HepG2 (cell line): ENCODE measurements around the gene TMEM258. TPM values are rescaled to one million over a fixed set of nuclear protein-coding genes. Genes with fewer than 3 reads are reported as not detected.

Experiments used
- AKAP8 ChIP-seq: sonication (generic); formaldehyde crosslinking; IDR thresholded peaks from 2 replicates; pipeline ENCODE4 v1.5.1; 2020; ENCODE audit warnings: mild to moderate bottlenecking, missing genetic modification reagents
- ARID3A ChIP-seq: IDR thresholded peaks from 2 replicates; pipeline ENCODE4 v1.6.1; 2012; ENCODE audit warnings: low read depth, low read length, improper control_type of control experiment
- ARID5B ChIP-seq: IDR thresholded peaks from 2 replicates; pipeline ENCODE4 v1.4.0; 2020; ENCODE audit warnings: mild to moderate bottlenecking, missing genetic modification reagents
- ATF3 ChIP-seq: sonication (generic); formaldehyde crosslinking; IDR thresholded peaks from 2 replicates; pipeline ENCODE4 v1.4.0; 2020; ENCODE audit warnings: missing genetic modification reagents
- BRF2 ChIP-seq: sonication (generic); formaldehyde crosslinking; IDR thresholded peaks from 2 replicates; pipeline ENCODE4 v1.8.1; 2022; ENCODE audit warnings: mild to moderate bottlenecking, missing genetic modification reagents
- GABPB1 ChIP-seq: IDR thresholded peaks from 2 replicates; pipeline ENCODE4 v1.6.1; 2016; ENCODE audit warnings: mild to moderate bottlenecking, missing genetic modification reagents, moderate library complexity, missing compliant biosample characterization
- HMG20B ChIP-seq: conservative IDR thresholded peaks from 2 replicates; pipeline ENCODE4 v1.6.1; 2016; ENCODE audit warnings: missing genetic modification reagents, missing compliant biosample characterization
- RBAK ChIP-seq: sonication (generic); formaldehyde crosslinking; IDR thresholded peaks from 2 replicates; pipeline ENCODE4 v1.5.1; 2020; ENCODE audit warnings: mild to moderate bottlenecking, missing genetic modification reagents
- SIN3A ChIP-seq: IDR thresholded peaks from 2 replicates; pipeline ENCODE4 v1.6.1; 2011; ENCODE audit warnings: low read depth, mild to moderate bottlenecking, control low read depth, low read length, borderline replicate concordance
- SKI ChIP-seq: fragments of 450-650 bp; IDR thresholded peaks from one replicate; pipeline ENCODE4 v1.6.1; 2018; ENCODE audit warnings: mild to moderate bottlenecking; ENCODE audit not compliant: partially characterized antibody
- SNAPC4 ChIP-seq: sonication (generic); formaldehyde crosslinking; IDR thresholded peaks from 2 replicates; pipeline ENCODE4 v1.4.0; 2020; ENCODE audit warnings: mild to moderate bottlenecking, missing genetic modification reagents
- ZNF274 ChIP-seq: sonication (generic); formaldehyde crosslinking; IDR thresholded peaks from 2 replicates; pipeline ENCODE4 v1.5.1; 2020; ENCODE audit warnings: mild to moderate bottlenecking, missing genetic modification reagents
- ZNF503 ChIP-seq: sonication (generic); formaldehyde crosslinking; IDR thresholded peaks from 2 replicates; pipeline ENCODE4 v1.4.0; 2020; ENCODE audit warnings: missing genetic modification reagents
- polyA plus RNA-seq, 8 experiments: library from polyadenylated mRNA; depleted of rRNA in 3 of 8; stranded (reverse) in 7 of 8; unstranded in 1 of 8; fragments of >200 nt; fragmentation: Illumina TruSeq in 4 of 8; extraction: Trizol in 4 of 8; gene quantifications; 2 replicates each; pipeline versions ENCODE4 v1.2.1 to v1.2.3, GENCODE V29; 2011 to 2016; ENCODE audit warnings: low read depth in 4 of 8, missing spikeins in 1 of 8, mixed read lengths in 1 of 8; ENCODE audit not compliant: insufficient read depth in 1 of 8
- total RNA-seq, 5 experiments: library from RNA; depleted of rRNA; stranded (reverse); fragments of >200 nt; fragmentation: Illumina TruSeq; extraction: Trizol; gene quantifications; 2 replicates each; pipeline ENCODE4 v1.2.3, GENCODE V29; 2016; ENCODE audit warnings: low read depth in 1 of 5

The TMEM258 gene
- total and polyA plus RNA-seq, 2 of the 13 experiments (the other 11 are each of a cell fraction or from before 2014, with no cell fraction given), result 175 to 424 TPM

- TF ChIP-seq ARID3A, result peak; percentile 94
- TF ChIP-seq AKAP8 (CRISPR knock-in tag), result peak; percentile 73
- 0 out of 2 replicates have a peak, but pooled peaks have one; percentile 35 for TF ChIP-seq SNAPC4 (CRISPR knock-in tag)
- TF ChIP-seq HMG20B (CRISPR knock-in tag), result peak; percentile 74
- no peak for TF ChIP-seq SIN3A
- TF ChIP-seq GABPB1 (CRISPR knock-in tag), result peak; percentile 85
- 0 out of 2 replicates have a peak, but pooled peaks have one; percentile 33 for TF ChIP-seq ZNF503 (CRISPR knock-in tag)
- TF ChIP-seq ZNF274 (CRISPR knock-in tag), result peak; percentile 22; the same call in 1 of the 2 replicates
- no peak for TF ChIP-seq SKI
- TF ChIP-seq RBAK (CRISPR knock-in tag), result 0 out of 2 replicates have a peak, but pooled peaks have one; percentile 11
- TF ChIP-seq ATF3, result peak; percentile 69
- TF ChIP-seq ARID5B (CRISPR knock-in tag), result peak; percentile 60; the same call in 1 of the 2 replicates
- TF ChIP-seq BRF2, result no peak
Observed at GRCh38 chr11:61756452-61757212, 35.8 kb downstream of the TMEM258 start (continued).
